H1 (cell line): ENCODE data around the gene ELL. TPM values are rescaled to one million over a fixed set of nuclear protein-coding genes. Genes with fewer than 3 reads are reported as not detected.

Experiments used
- CHD1 ChIP-seq: IDR thresholded peaks from 2 replicates; pipeline ENCODE4 v1.6.1; 2012; ENCODE audit warnings: low read depth, low read length, improper control_type of control experiment
- CHD7 ChIP-seq: fragments of 300-600 bp; sonication (generic); IDR thresholded peaks from 2 replicates; pipeline ENCODE4 v1.7.1; 2012; ENCODE audit warnings: low read length, moderate library complexity, mild to moderate bottlenecking, inconsistent platforms; ENCODE audit not compliant: insufficient replicate concordance
- polyA plus RNA-seq, 7 experiments: library from polyadenylated mRNA; depleted of rRNA in 3 of 7; stranded (reverse) in 5 of 7; unstranded in 2 of 7; fragments of >200 nt in 5 of 7; fragments of 200-250 nt in 2 of 7; gene quantifications; 1 replicate in 5 of 7; 2 replicates in 1 of 7; 4 replicates in 1 of 7; pipeline versions ENCODE4 v1.2.1 to v1.2.3, GENCODE V29; 2011 to 2013; ENCODE audit warnings: missing spikeins in 2 of 7, mixed read lengths in 2 of 7
- total RNA-seq: library from RNA; stranded (reverse); fragmentation: NEBNext Ultra II Directional; extraction: Animal tissue kit (Norgen Biotek cat#: 25700); gene quantifications from 2 replicates; pipeline ENCODE4 v1.2.1, GENCODE V29; 2021

Gene ELL
- total and polyA plus RNA-seq, 2 of the 8 experiments (the other 6 are each of a cell fraction or from before 2014, with no cell fraction given), result 5.2 to 10.5 TPM

DNA sequence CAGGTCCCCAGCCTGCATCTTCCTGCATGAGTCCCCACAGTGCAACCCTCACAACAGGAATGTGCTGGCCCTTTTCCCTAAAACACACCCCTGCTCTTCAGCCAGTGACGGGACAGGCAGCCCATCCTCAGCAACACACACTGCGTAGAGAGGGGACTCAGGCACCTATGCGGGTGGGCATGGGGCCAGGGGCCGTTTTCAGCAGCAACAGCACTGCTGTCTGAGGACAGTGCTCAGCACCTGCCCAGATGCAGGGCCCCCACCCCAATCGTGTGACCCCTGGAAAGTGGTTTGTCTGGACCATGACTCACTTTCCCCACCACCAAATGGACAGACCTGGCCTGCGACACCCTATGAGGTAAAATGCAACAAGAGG is 55.9 kb downstream of the ELL start (continued):
- no peak for TF ChIP-seq CHD7
- no peak for TF ChIP-seq CHD1
